ENCODE measurements around the gene FBXO44. TPM values are rescaled to one million over a fixed set of nuclear protein-coding genes. Genes with fewer than 3 reads are reported as not detected.
A peak's percentile ranks its signal among the peaks of the same experiment; 100 is the strongest.

Gene FBXO44
- total and polyA plus RNA-seq, 2 experiments from 2014 or later = 22.0 to 30.8 TPM

DNA sequence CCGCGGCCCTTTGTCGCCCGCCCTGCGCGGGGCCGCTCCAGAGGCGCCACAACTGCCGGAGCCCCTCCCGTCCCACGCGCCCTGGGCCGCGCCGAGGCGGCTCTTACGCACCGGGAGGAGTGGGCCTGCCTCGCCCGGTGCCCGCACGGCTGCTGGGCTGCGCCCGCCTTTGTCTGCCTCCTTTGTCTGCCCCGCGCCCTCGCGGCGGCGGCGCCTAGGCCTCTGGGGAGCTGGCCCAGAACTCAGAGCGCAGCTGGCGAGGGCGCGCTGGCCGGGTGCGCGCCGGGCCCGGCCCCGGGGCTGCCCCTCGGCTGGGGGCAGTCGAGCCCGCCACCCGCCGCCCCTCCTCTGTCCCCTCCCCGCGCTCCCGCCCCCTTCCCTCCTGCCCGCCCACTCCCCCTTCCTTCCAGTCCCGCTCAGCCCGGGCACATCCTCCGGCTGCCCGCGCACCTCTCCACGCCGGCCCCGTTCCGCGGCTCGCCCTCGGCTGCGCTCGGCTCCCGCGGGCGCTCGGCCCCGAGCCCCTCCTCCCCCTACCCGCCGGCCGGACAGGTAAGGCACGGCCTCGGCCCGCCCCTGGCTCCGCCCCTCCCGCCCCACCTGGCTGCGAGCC lies 36.7 kb downstream of the FBXO44 start, which contains the start of gene DRAXIN:
Gene DRAXIN (plus strand): TSS at position 409 of the 613 bp plus-strand sequence. CDS start 14,549 bp downstream, outside the sequence.
- Histone ChIP-seq H3K27ac (ENCODE audit: low read depth) (peak within 1 kb of the TSS; percentile 98), H3K79me2 (replicated peaks; ENCODE audit: insufficient read depth) (peaks cover 91% of the 10 kb centered on the region), H3K36me3 (ENCODE audit: insufficient read depth) (no peaks in the 10 kb centered on the region), H2AFZ (no peak within 1 kb of the TSS), H3F3A (replicated peaks; ENCODE audit: low read depth) (peaks cover 23% of the 10 kb centered on the region), H3K9me2 (ENCODE audit: insufficient read depth) (no peaks in the 10 kb centered on the region), H4K20me1 (replicated peaks; ENCODE audit: insufficient read depth) (peaks cover 7% of the 10 kb centered on the region), H3K4me2 (peak within 1 kb of the TSS; percentile 97), H3K27me3 (ENCODE audit: insufficient read depth) (no peaks in the 10 kb centered on the region), H3K4me3 (peak within 1 kb of the TSS; percentile 94), H3K4me1 (ENCODE audit: insufficient read depth) (peaks cover 43% of the 10 kb centered on the region)
- DNase-seq (ENCODE audit: low spot score) (peak; percentile 89), ATAC-seq (peak; percentile 70)
- Mint-ChIP-seq H3K4me3 (peak within 1 kb of the TSS; percentile 91), H3K27me3 (ENCODE audit: insufficient read depth, low read depth, poor library complexity) (peaks cover 24% of the 10 kb centered on the region), H3K27ac (peak within 1 kb of the TSS; percentile 95), H3K9me3 (peaks cover 3% of the 10 kb centered on the region; the same call in 2 of the 3 replicates), H3K4me1 (peaks cover 43% of the 10 kb centered on the region), H3K36me3 (ENCODE audit: low read depth) (peaks cover 22% of the 10 kb centered on the region)
- no peak for TF ChIP-seq JUNB (IDR thresholded peaks at IDR 0.05; ENCODE audit: unreplicated experiment)
- TF ChIP-seq, protein P1, sequence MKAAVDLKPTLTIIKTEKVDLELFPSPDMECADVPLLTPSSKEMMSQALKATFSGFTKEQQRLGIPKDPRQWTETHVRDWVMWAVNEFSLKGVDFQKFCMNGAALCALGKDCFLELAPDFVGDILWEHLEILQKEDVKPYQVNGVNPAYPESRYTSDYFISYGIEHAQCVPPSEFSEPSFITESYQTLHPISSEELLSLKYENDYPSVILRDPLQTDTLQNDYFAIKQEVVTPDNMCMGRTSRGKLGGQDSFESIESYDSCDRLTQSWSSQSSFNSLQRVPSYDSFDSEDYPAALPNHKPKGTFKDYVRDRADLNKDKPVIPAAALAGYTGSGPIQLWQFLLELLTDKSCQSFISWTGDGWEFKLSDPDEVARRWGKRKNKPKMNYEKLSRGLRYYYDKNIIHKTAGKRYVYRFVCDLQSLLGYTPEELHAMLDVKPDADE (IDR thresholded peaks at IDR 0.05) = no peak
- no peak for TF ChIP-seq CREB1 (CRISPR knock-in tag; IDR thresholded peaks at IDR 0.05; ENCODE audit: low read depth)
- TF ChIP-seq POLR2AphosphoS5 (IDR thresholded peaks at IDR 0.05; ENCODE audit: low read depth) = peak; percentile 62

DNA sequence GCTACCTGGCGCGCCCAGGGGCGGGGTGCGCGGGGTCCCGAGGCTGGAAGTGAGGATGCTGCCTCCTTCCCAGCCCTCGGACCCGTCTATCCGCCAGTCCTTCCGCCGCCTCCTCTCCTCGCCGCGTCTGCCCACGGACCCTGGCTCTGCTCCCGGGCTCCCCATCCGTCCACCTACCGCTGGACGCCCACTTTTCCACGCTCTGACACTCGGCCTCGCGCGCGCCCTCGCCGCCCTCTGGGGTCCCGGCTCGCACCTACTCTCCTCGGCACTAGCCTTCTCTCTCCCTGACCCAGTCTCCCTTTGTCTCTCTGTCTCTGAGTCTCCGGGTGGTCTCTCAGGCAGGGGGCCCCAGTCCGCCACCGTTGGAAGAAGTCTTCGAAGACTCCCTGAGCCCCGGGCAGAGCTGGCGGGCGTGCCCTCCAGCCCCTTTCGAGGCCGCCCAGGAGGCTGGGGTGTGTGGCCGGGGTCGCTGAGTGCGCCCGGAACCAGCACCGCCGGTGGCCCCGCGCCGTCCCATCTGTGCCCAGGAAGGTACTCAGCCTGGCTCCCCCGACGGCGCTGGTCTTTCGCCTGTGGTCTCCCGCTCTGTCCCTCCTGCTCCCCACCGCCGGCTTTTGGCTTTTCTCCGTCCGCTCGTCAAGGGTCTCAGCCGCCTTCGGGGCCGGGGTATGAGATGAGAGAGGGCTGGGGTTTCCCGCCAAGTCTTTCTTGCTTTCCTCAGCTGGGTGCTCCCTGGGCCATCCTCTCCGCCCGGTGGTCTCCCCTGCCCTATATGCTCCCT lies 37.4 kb downstream of the FBXO44 start:
- Histone ChIP-seq H3K27me3 (ENCODE audit: insufficient read depth) (no peaks in the 10 kb centered on the region), H3K4me2 (peak overlapping the region; percentile 97), H3K4me1 (ENCODE audit: insufficient read depth) (peaks cover 39% of the 10 kb centered on the region), H4K20me1 (replicated peaks; ENCODE audit: insufficient read depth) (peaks cover 7% of the 10 kb centered on the region), H3K36me3 (ENCODE audit: insufficient read depth) (no peaks in the 10 kb centered on the region), H3K27ac (ENCODE audit: low read depth) (peak overlapping the region; percentile 92; the same call in 1 of the 2 replicates), H3K4me3 (peak overlapping the region; percentile 94), H2AFZ (no peak overlapping the region), H3K79me2 (replicated peaks; ENCODE audit: insufficient read depth) (peaks cover 84% of the 10 kb centered on the region), H3F3A (replicated peaks; ENCODE audit: low read depth) (peaks cover 23% of the 10 kb centered on the region), H3K9me2 (ENCODE audit: insufficient read depth) (no peaks in the 10 kb centered on the region)
- peaks cover 39% of the 10 kb centered on the region for H3K4me1 Mint-ChIP-seq
- peaks cover 17% of the 10 kb centered on the region for H3K36me3 Mint-ChIP-seq (ENCODE audit: low read depth)
- peaks cover 3% of the 10 kb centered on the region; the same call in 2 of the 3 replicates for H3K9me3 Mint-ChIP-seq
- DNase-seq (ENCODE audit: low spot score) = peak; percentile 52
- TF ChIP-seq, protein P2, sequence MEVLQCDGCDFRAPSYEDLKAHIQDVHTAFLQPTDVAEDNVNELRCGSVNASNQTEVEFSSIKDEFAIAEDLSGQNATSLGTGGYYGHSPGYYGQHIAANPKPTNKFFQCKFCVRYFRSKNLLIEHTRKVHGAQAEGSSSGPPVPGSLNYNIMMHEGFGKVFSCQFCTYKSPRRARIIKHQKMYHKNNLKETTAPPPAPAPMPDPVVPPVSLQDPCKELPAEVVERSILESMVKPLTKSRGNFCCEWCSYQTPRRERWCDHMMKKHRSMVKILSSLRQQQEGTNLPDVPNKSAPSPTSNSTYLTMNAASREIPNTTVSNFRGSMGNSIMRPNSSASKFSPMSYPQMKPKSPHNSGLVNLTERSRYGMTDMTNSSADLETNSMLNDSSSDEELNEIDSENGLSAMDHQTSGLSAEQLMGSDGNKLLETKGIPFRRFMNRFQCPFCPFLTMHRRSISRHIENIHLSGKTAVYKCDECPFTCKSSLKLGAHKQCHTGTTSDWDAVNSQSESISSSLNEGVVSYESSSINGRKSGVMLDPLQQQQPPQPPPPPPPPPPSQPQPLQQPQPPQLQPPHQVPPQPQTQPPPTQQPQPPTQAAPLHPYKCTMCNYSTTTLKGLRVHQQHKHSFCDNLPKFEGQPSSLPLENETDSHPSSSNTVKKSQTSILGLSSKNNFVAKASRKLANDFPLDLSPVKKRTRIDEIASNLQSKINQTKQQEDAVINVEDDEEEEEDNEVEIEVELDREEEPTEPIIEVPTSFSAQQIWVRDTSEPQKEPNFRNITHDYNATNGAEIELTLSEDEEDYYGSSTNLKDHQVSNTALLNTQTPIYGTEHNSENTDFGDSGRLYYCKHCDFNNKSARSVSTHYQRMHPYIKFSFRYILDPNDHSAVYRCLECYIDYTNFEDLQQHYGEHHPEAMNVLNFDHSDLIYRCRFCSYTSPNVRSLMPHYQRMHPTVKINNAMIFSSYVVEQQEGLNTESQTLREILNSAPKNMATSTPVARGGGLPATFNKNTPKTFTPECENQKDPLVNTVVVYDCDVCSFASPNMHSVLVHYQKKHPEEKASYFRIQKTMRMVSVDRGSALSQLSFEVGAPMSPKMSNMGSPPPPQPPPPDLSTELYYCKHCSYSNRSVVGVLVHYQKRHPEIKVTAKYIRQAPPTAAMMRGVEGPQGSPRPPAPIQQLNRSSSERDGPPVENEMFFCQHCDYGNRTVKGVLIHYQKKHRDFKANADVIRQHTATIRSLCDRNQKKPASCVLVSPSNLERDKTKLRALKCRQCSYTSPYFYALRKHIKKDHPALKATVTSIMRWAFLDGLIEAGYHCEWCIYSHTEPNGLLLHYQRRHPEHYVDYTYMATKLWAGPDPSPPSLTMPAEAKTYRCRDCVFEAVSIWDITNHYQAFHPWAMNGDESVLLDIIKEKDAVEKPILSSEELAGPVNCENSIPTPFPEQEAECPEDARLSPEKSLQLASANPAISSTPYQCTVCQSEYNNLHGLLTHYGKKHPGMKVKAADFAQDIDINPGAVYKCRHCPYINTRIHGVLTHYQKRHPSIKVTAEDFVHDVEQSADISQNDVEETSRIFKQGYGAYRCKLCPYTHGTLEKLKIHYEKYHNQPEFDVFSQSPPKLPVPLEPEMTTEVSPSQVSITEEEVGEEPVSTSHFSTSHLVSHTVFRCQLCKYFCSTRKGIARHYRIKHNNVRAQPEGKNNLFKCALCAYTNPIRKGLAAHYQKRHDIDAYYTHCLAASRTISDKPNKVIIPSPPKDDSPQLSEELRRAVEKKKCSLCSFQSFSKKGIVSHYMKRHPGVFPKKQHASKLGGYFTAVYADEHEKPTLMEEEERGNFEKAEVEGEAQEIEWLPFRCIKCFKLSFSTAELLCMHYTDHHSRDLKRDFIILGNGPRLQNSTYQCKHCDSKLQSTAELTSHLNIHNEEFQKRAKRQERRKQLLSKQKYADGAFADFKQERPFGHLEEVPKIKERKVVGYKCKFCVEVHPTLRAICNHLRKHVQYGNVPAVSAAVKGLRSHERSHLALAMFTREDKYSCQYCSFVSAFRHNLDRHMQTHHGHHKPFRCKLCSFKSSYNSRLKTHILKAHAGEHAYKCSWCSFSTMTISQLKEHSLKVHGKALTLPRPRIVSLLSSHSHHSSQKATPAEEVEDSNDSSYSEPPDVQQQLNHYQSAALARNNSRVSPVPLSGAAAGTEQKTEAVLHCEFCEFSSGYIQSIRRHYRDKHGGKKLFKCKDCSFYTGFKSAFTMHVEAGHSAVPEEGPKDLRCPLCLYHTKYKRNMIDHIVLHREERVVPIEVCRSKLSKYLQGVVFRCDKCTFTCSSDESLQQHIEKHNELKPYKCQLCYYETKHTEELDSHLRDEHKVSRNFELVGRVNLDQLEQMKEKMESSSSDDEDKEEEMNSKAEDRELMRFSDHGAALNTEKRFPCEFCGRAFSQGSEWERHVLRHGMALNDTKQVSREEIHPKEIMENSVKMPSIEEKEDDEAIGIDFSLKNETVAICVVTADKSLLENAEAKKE (CRISPR knock-in tag; IDR thresholded peaks at IDR 0.05) = no peak
- peak; percentile 69 for TF ChIP-seq POLR2AphosphoS5 (IDR thresholded peaks at IDR 0.05; ENCODE audit: low read depth)
- peak overlapping the region; percentile 91 for H3K4me3 Mint-ChIP-seq
- H3K27me3 Mint-ChIP-seq (ENCODE audit: insufficient read depth, low read depth, poor library complexity) = peaks cover 24% of the 10 kb centered on the region
- ATAC-seq = peak; percentile 7
- H3K27ac Mint-ChIP-seq = peak overlapping the region; percentile 88

Data from GM23338 (cell line).